Measurements from ENCODE around the gene ALDH5A1. TPM values are rescaled to one million over a fixed set of nuclear protein-coding genes. Genes with fewer than 3 reads are reported as not detected.
A peak's percentile ranks its signal among the peaks of the same experiment; 100 is the strongest.

ALDH5A1 gene
- total RNA-seq, 1 donor from 2014 or later: 3.7 TPM

- TF ChIP-seq EZH2 (IDR thresholded peaks at IDR 0.05; ENCODE audit: insufficient read depth, low read length) (no peak), CTCF (IDR thresholded peaks at IDR 0.05; ENCODE audit: insufficient read depth, low read depth, low read length) (no peak)
- Histone ChIP-seq H4K20me1 (ENCODE audit: insufficient read depth, low read length) (no peaks in the 10 kb centered on the region), H3K36me3 (ENCODE audit: insufficient read depth, low read length) (no peaks in the 10 kb centered on the region), H3K9me3 (ENCODE audit: insufficient read depth, low read depth, low read length) (no peaks in the 10 kb centered on the region), H3K79me2 (ENCODE audit: insufficient read depth, low read length) (no peaks in the 10 kb centered on the region), H3K27me3 (ENCODE audit: insufficient read depth, low read length) (no peaks in the 10 kb centered on the region), H3K9ac (ENCODE audit: low read length) (no peak overlapping the region), H2AFZ (ENCODE audit: low read depth, low read length) (no peak overlapping the region), H3K4me2 (ENCODE audit: low read length) (no peak overlapping the region), H3K4me1 (ENCODE audit: insufficient read depth, low read length) (no peaks in the 10 kb centered on the region), H3K4me3 (ENCODE audit: insufficient read depth, low read depth, low read length) (no peak overlapping the region), H3K27ac (ENCODE audit: low read depth, low read length) (no peak overlapping the region)
- Mint-ChIP-seq H3K27ac (ENCODE audit: unreplicated experiment) (no peak overlapping the region), H3K4me3 (ENCODE audit: unreplicated experiment) (no peak overlapping the region), H3K36me3 (ENCODE audit: low read depth, unreplicated experiment) (no peaks in the 10 kb centered on the region), H3K4me1 (ENCODE audit: low read depth, unreplicated experiment) (no peaks in the 10 kb centered on the region), H3K27me3 (ENCODE audit: low read depth, unreplicated experiment) (peaks cover 8% of the 10 kb centered on the region), H3K9me3 (ENCODE audit: unreplicated experiment) (no peaks in the 10 kb centered on the region)
- no peak for FAIRE-seq
- DNase-seq (ENCODE audit: low read depth): peak; percentile 20
Observed at GRCh38 chr6:24529985-24530384, 35.2 kb downstream of the ALDH5A1 start.

- H3K4me1 Mint-ChIP-seq (ENCODE audit: low read depth, unreplicated experiment): peaks cover 15% of the 10 kb centered on the region
- H4K20me1 ChIP-seq (ENCODE audit: insufficient read depth, low read length): no peaks in the 10 kb centered on the region
- H3K4me3 ChIP-seq (ENCODE audit: insufficient read depth, low read depth, low read length): no peak overlapping the region
- no peaks in the 10 kb centered on the region for H3K9me3 ChIP-seq (ENCODE audit: insufficient read depth, low read depth, low read length)
- no peak overlapping the region for H3K27ac ChIP-seq (ENCODE audit: low read depth, low read length)
- no peak overlapping the region for H3K9ac ChIP-seq (ENCODE audit: low read length)
- TF ChIP-seq CTCF (IDR thresholded peaks at IDR 0.05; ENCODE audit: insufficient read depth, low read depth, low read length) (no peak), EZH2 (IDR thresholded peaks at IDR 0.05; ENCODE audit: insufficient read depth, low read length) (no peak)
- H3K4me3 Mint-ChIP-seq (ENCODE audit: unreplicated experiment): no peak overlapping the region
- no peaks in the 10 kb centered on the region for H3K9me3 Mint-ChIP-seq (ENCODE audit: unreplicated experiment)
- H3K36me3 Mint-ChIP-seq (ENCODE audit: low read depth, unreplicated experiment): no peaks in the 10 kb centered on the region
- peaks cover 14% of the 10 kb centered on the region for H3K4me1 ChIP-seq (ENCODE audit: insufficient read depth, low read length)
- no peaks in the 10 kb centered on the region for H3K27me3 ChIP-seq (ENCODE audit: insufficient read depth, low read length)
- H3K27ac Mint-ChIP-seq (ENCODE audit: unreplicated experiment): no peak overlapping the region
- H2AFZ ChIP-seq (ENCODE audit: low read depth, low read length): no peak overlapping the region
- no peak for FAIRE-seq
- no peak for DNase-seq (ENCODE audit: low read depth)
- peaks cover 3% of the 10 kb centered on the region for H3K27me3 Mint-ChIP-seq (ENCODE audit: low read depth, unreplicated experiment)
- no peak overlapping the region for H3K4me2 ChIP-seq (ENCODE audit: low read length)
- H3K79me2 ChIP-seq (ENCODE audit: insufficient read depth, low read length): no peaks in the 10 kb centered on the region
- no peaks in the 10 kb centered on the region for H3K36me3 ChIP-seq (ENCODE audit: insufficient read depth, low read length)
Observed at GRCh38 chr6:24534329-24534728, 39.6 kb downstream of the ALDH5A1 start.

DNA sequence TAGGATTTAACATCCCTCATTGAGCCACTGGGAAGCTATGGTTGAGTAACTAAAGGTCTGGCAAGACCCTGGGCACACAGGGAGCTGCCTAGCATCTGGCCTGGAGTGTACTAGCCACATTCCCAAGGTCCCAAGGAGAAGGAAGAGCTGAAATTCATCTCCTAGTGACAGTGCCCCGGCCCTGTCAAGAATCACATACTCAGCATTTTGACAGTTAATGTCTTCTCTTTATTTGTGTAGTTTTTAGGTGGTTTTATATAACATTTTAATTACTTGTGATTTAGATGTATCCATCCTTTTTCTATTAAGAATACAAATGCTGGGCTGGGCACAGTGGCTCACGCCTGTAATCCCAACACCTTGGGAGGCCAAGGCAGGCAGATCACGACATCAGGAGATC, 40.4 kb downstream of the ALDH5A1 start:
- FAIRE-seq (no peak), DNase-seq (ENCODE audit: low read depth) (no peak)
- Mint-ChIP-seq H3K27me3 (ENCODE audit: low read depth, unreplicated experiment) (peaks cover 3% of the 10 kb centered on the region), H3K36me3 (ENCODE audit: low read depth, unreplicated experiment) (no peaks in the 10 kb centered on the region), H3K27ac (ENCODE audit: unreplicated experiment) (no peak overlapping the region), H3K4me3 (ENCODE audit: unreplicated experiment) (no peak overlapping the region), H3K4me1 (ENCODE audit: low read depth, unreplicated experiment) (peaks cover 15% of the 10 kb centered on the region), H3K9me3 (ENCODE audit: unreplicated experiment) (no peaks in the 10 kb centered on the region)
- H3K27ac ChIP-seq (ENCODE audit: low read depth, low read length): no peak overlapping the region
- H4K20me1 ChIP-seq (ENCODE audit: insufficient read depth, low read length): no peaks in the 10 kb centered on the region
- no peak for TF ChIP-seq EZH2 (IDR thresholded peaks at IDR 0.05; ENCODE audit: insufficient read depth, low read length)
- no peak for TF ChIP-seq CTCF (IDR thresholded peaks at IDR 0.05; ENCODE audit: insufficient read depth, low read depth, low read length)
- no peak overlapping the region for H3K9ac ChIP-seq (ENCODE audit: low read length)
- no peak overlapping the region for H3K4me3 ChIP-seq (ENCODE audit: insufficient read depth, low read depth, low read length)
- H3K4me2 ChIP-seq (ENCODE audit: low read length): no peak overlapping the region
- no peaks in the 10 kb centered on the region for H3K36me3 ChIP-seq (ENCODE audit: insufficient read depth, low read length)
- H3K9me3 ChIP-seq (ENCODE audit: insufficient read depth, low read depth, low read length): no peaks in the 10 kb centered on the region
- H2AFZ ChIP-seq (ENCODE audit: low read depth, low read length): no peak overlapping the region
- H3K27me3 ChIP-seq (ENCODE audit: insufficient read depth, low read length): no peaks in the 10 kb centered on the region
- no peaks in the 10 kb centered on the region for H3K79me2 ChIP-seq (ENCODE audit: insufficient read depth, low read length)
- H3K4me1 ChIP-seq (ENCODE audit: insufficient read depth, low read length): peaks cover 14% of the 10 kb centered on the region

Measured in astrocyte (in vitro differentiated cells and primary cell).